ENCODE results near the gene TMEM61.

DNA sequence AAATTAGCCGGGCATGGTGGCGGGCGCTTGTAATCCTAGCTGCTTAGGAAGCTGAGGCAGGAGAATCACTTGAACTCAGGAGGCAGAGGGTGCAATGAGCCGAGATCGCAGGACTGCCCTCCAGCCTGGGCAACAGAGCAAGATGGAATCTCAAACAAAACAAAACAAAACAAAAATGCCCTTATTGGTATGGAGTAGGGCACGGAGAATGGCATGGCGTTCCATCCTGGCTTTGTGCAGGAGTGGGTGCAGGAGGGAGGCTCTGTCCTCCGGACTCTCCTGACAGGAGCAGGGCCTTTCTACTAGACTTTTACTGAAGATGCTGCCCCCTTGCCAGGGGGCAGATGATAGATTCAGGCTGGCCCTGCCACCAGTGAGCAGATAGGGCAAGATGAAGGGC, 1.0 kb downstream of the TMEM61 start:
- no peak for TF ChIP-seq EZH2 (IDR thresholded peaks at IDR 0.05)
- no peak for TF ChIP-seq POLR2AphosphoS5 (IDR thresholded peaks at IDR 0.05; ENCODE audit: borderline replicate concordance, low read depth, low read length)
